ENCODE results near the gene TOMM6.
"Not testable (repeated sequence)": the region's sequence is repeated elsewhere in the genome, so short reads cannot be mapped to it uniquely, and the experiment has no call there.

The TOMM6 gene

GRCh38 chr6:41766043-41766664 lies 21.3 kb upstream of the TOMM6 start:
- DNase-seq, result not testable (repeated sequence)

GRCh38 chr6:41767112-41767833 lies 20.2 kb upstream of the TOMM6 start:
- DNase-seq, result peak; percentile 15

DNA sequence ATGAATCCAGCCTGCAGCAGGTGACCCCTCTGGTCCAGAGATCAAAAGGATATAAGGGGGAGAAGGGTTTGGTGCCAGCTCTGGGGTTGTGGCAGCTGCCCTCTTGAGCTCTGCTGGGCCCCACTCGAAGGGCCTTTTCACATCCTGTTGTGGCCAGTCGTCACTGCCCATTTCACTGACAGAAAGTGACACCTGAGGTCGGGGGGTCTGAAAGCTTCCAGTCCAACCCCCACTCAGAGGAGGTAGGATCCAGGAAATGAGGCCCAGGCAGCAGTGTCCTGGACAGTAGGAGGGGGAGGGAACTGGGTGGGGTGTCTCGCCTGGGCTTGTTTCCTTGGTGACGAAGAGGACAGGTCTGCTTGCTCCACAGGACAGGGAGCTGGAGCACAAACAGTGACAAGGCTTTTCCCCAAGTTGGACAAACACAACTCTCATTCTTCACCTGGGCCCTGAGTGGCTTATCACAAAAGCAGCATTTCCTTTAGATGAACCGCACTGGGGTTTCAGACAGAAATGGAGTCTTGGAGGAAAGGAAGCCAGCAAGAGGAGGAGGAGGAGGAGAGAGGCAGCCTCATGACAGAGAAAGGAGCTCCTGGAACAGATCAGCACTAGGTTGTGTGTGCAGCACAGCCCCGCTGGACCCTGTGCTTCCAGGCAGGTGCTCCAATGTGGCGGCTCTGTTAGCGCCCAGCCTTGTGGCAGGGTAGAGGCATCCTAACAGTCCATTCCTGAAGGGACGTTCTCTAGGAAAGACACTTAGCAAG lies 18.8 kb upstream of the TOMM6 start:
- peak; percentile 43 for DNase-seq

DNA sequence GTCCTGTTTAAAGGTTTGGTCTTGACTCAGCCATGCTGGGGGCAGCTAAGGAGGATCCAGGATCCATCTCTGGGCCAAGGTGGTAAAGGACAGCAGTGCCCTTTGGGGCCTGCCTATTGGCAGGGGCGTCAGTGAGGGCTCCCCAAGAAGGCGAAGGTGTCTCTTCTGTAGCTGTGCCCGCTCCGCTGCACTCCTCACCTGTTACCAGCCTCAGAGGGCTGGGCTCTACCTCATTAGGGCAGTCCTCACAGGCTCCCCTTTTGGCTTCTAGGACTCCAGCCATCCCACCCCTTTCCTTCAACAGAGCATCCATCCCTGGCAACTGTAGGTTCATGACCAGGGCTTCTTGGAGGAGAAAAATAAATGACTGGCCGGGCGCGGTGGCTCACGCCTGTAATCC lies 18.1 kb upstream of the TOMM6 start:
- no peak for DNase-seq

- no peak for DNase-seq
These were observed 17.0 kb upstream of the TOMM6 start for GRCh38 chr6:41770381-41771057.

GRCh38 chr6:41771058-41771983 lies 16.2 kb upstream of the TOMM6 start:
- DNase-seq, result no peak

GRCh38 chr6:41774841-41775240 lies 12.7 kb upstream of the TOMM6 start:
- DNase-seq, result no peak

DNA sequence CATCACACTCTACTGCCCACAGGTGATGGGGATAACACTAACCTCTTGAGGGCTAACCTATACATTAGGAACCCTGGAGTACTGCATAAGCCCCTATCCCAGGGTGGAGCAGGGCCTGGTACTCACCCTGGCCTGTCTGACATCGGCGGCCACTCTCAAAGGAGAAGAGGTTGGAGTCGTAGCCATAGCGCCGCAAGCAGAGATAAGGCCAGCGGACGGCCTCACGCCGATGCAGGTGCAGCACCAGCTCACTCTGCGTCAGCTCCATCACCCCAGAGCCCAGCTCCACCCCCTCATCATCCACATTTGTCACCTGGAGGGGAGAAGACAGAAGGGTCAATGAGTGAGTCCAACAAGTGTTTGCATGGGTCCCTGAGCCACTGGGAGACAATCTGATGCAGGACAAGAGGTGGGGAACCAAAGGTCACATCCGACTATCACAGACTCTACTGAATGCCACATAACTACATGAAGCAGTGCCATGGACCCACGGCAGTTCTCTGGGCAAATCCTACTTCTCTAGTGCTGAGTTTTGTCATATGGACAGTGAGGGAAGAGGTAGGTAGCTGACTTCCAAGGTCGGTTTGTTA lies 12.1 kb upstream of the TOMM6 start:
- no peak for DNase-seq

GRCh38 chr6:41777551-41778285 lies 9.8 kb upstream of the TOMM6 start:
- peak; percentile 47 for DNase-seq

- no peak for DNase-seq
These were observed 8.6 kb upstream of the TOMM6 start for GRCh38 chr6:41778895-41779294.

DNA sequence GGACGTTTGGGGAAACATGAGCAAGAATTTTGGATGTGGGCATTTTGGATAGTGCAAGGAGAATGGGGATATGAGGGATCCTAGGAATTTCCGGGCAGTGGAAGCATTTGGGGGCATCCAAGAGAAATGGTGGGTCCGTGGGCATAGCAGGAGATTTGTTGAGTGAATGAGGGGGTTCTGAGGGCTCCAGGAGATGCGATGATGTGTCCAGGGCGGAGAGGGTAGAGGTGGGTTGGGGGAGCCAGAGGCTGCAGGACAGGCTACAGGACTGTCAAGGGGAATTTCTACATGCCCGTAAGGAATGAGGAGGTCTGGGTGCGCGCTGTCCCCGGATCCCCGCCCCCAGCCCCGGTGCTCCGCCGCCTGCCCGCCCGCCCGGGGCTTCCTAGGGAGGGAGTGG lies 8.2 kb upstream of the TOMM6 start:
- no peak for DNase-seq

DNA sequence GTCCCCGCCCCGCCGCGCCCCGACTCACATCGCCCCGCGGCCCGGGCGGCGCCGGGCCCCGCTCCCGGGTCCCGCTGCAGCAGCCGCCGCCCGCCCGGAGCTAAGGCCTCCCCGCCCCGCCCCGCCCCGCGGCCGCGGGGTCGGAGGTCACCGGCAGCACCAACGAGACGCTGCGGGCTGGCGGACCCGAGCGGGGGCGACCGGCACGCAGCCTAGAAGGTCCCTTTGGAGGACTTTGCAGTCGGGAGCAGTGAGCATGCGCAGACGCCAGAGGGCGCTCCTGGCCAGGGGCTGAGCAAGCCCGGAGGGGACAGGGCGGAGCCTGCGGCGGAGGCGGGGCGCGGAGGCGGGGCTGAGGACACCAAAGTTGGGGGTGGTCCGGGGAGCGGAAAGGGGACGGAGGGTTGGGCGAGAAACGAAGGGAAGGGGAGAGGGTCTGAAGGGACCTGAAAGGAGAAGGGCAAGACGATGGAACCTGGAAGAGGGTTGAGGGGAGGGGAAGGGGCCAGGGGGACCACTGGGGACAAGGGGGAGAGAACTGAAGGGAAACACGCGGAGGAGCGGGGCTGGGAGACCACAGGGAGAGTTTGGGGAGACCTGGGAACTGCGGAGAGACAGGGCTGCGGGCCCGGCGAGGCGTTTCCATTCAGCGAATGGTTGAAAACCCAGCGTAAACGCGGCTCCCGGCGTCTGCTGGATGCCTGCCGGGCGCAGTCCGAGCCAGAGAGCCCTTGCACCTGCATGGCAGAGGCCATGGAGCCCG lies 7.5 kb upstream of the TOMM6 start, which contains the start of gene FRS3:
FRS3 (minus strand) TSS at position 113 of the 763 bp plus-strand sequence. CDS start 2,913 bp downstream, outside the sequence.
- peak; percentile 67 for DNase-seq

DNA sequence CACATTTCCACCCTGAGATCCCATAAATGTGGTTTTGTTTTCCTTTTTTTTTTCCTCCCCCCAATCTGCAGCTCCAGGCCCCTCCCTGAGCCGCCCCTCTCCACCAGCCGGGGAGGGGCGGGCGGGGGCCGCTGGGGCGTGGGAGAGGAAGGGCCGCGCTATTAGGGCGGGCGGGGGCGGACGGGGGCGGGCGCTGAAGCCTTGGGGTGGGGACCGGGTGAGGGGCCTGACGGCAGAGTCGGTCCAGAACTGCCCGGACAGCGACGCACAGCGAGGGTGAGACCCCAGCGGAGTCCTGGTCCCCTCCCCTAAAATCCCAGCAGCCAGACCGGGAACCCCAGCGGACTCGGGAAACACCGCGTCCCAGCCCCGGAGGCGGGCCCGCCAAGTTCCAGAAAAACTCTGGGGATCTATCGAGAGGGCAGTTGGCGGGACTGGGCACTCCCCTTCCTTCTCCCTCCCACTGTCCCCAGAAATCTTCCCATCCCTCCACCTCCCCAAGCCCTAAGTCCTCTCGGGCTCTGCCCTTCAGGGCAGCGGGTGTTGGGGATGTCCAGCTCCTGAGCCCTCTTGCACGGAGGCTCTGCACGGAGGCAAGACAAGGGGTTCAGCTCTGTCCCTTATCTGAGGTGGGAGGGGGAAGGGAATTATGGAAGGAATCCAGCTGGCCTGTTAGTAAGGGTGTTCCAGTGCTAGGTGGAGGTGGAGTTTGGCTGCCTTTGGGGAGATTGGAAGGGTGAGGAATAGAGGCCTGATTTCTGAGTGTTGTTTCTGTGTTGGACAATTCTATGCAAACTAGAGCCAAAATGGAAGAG lies 6.7 kb upstream of the TOMM6 start, which contains the start of gene PRICKLE4:
PRICKLE4 (plus strand) TSS at position 232 of the 815 bp plus-strand sequence. CDS start 2,692 bp downstream, outside the sequence.
- DNase-seq, result no peak

GRCh38 chr6:41781366-41781730 lies 6.1 kb upstream of the TOMM6 start:
- no peak for DNase-seq

- no peak for DNase-seq
These were observed 4.3 kb upstream of the TOMM6 start for GRCh38 chr6:41783106-41783780.

DNA sequence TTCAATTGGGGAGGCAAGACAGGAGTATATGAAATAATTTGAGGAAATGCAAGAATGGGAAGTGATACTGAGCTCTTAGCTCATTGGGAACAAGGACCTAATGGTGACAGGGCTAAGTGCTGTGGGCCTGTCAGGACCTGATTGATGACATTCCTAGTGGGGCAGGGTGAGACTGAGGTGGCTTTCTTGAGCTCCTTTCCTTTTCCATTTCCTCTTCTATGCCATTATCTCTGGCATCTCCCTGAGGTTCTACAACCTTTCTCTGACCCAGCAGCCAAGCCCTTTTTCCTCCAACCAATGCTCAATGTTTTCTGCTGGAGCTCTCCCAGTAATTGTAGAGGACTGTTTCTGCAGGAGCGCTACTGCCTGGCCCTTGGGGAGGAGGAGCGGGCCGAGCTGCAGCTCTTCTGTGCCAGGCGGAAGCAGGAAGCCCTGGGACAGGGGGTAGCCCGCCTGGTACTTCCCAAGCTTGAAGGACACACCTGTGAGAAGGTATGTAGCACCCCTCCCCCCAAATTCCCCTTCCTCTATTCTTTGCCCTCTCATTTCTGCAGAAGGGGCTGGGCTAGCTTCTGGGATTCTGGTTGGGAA lies 2.8 kb upstream of the TOMM6 start:
- no peak for DNase-seq

- DNase-seq, result no peak
These were observed 2.2 kb upstream of the TOMM6 start for GRCh38 chr6:41785254-41785653.
